ENCODE measurements around the gene LTBP1. TPM values are rescaled to one million over a fixed set of nuclear protein-coding genes. Genes with fewer than 3 reads are reported as not detected.

LTBP1 gene
- total and polyA plus RNA-seq, 4 donors = 5.8 to 57.6 (median 10.2) TPM

DNA sequence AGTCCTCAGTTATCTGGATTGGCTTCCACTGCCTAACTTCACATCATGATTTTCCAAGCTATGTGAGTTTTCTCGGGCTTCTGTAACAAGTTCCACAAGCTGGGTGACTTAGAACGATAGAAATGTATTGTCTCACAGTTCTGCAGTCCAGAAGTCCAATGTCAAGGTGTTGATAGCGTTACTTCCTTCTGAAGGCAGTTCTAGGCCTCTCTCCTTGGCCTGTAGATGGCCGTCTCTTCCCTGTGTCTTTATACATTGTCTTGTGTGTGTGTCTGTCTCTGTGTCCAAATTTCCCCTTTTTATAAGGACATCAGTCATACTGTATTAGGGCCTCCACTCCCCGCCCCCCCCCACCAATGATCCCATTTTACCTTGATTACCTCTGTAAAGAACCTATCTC, 7.5 kb downstream of the LTBP1 start:
- Histone ChIP-seq H3K9me3 (ENCODE audit: control insufficient read depth in 4 of 4, low read length in 3 of 4) (no peaks in the 10 kb centered on the region), H3K27me3 (ENCODE audit: control insufficient read depth in 4 of 4, insufficient read depth in 4 of 4, low read length in 3 of 4) (no peaks in the 10 kb centered on the region), H3K4me3 (ENCODE audit: low read depth in 1 of 3, low read length in 3 of 3) (no peak overlapping the region), H3K27ac (ENCODE audit: low read depth in 1 of 2, low read length in 2 of 2) (no peak overlapping the region), H3K9ac (ENCODE audit: low read depth in 1 of 2, low read length in 2 of 2) (no peak overlapping the region), H3K36me3 (ENCODE audit: control insufficient read depth in 4 of 4, insufficient read depth in 3 of 4, low read depth in 1 of 4, low read length in 3 of 4) (no peaks in the 10 kb centered on the region), H3K4me1 (ENCODE audit: control insufficient read depth in 4 of 4, insufficient read depth in 4 of 4, low read length in 3 of 4) (no peaks in the 10 kb centered on the region)
- WGBS = 90% methylated on average over 5 of the region's 5 CpGs
- no peak for DNase-seq (ENCODE audit: low spot score)
- TF ChIP-seq RXRA (IDR thresholded peaks at IDR 0.05) (no peak), FOXA1 (IDR thresholded peaks at IDR 0.05) (no peak), NR2F2 (IDR thresholded peaks at IDR 0.05) (no peak), GABPA (IDR thresholded peaks at IDR 0.05 in 1 of 2, conservative IDR thresholded peaks at IDR 0.05 in 1 of 2) (no peak), RAD21 (IDR thresholded peaks at IDR 0.05) (no peak), TAF1 (conservative IDR thresholded peaks at IDR 0.05) (no peak), FOXA2 (IDR thresholded peaks at IDR 0.05) (no peak), JUND (IDR thresholded peaks at IDR 0.05) (no peak), YY1 (IDR thresholded peaks at IDR 0.05) (no peak), EGR1 (IDR thresholded peaks at IDR 0.05; ENCODE audit: low read depth in 2 of 2) (no peak), HNF4G (IDR thresholded peaks at IDR 0.05) (no peak)
- TF ChIP-seq, protein P1, sequence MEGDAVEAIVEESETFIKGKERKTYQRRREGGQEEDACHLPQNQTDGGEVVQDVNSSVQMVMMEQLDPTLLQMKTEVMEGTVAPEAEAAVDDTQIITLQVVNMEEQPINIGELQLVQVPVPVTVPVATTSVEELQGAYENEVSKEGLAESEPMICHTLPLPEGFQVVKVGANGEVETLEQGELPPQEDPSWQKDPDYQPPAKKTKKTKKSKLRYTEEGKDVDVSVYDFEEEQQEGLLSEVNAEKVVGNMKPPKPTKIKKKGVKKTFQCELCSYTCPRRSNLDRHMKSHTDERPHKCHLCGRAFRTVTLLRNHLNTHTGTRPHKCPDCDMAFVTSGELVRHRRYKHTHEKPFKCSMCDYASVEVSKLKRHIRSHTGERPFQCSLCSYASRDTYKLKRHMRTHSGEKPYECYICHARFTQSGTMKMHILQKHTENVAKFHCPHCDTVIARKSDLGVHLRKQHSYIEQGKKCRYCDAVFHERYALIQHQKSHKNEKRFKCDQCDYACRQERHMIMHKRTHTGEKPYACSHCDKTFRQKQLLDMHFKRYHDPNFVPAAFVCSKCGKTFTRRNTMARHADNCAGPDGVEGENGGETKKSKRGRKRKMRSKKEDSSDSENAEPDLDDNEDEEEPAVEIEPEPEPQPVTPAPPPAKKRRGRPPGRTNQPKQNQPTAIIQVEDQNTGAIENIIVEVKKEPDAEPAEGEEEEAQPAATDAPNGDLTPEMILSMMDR (IDR thresholded peaks at IDR 0.05; ENCODE audit: low read depth, low read length, missing input control) = no peak
- TF ChIP-seq, protein P2, sequence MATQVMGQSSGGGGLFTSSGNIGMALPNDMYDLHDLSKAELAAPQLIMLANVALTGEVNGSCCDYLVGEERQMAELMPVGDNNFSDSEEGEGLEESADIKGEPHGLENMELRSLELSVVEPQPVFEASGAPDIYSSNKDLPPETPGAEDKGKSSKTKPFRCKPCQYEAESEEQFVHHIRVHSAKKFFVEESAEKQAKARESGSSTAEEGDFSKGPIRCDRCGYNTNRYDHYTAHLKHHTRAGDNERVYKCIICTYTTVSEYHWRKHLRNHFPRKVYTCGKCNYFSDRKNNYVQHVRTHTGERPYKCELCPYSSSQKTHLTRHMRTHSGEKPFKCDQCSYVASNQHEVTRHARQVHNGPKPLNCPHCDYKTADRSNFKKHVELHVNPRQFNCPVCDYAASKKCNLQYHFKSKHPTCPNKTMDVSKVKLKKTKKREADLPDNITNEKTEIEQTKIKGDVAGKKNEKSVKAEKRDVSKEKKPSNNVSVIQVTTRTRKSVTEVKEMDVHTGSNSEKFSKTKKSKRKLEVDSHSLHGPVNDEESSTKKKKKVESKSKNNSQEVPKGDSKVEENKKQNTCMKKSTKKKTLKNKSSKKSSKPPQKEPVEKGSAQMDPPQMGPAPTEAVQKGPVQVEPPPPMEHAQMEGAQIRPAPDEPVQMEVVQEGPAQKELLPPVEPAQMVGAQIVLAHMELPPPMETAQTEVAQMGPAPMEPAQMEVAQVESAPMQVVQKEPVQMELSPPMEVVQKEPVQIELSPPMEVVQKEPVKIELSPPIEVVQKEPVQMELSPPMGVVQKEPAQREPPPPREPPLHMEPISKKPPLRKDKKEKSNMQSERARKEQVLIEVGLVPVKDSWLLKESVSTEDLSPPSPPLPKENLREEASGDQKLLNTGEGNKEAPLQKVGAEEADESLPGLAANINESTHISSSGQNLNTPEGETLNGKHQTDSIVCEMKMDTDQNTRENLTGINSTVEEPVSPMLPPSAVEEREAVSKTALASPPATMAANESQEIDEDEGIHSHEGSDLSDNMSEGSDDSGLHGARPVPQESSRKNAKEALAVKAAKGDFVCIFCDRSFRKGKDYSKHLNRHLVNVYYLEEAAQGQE (IDR thresholded peaks at IDR 0.05) = no peak
- TF ChIP-seq, protein P3, sequence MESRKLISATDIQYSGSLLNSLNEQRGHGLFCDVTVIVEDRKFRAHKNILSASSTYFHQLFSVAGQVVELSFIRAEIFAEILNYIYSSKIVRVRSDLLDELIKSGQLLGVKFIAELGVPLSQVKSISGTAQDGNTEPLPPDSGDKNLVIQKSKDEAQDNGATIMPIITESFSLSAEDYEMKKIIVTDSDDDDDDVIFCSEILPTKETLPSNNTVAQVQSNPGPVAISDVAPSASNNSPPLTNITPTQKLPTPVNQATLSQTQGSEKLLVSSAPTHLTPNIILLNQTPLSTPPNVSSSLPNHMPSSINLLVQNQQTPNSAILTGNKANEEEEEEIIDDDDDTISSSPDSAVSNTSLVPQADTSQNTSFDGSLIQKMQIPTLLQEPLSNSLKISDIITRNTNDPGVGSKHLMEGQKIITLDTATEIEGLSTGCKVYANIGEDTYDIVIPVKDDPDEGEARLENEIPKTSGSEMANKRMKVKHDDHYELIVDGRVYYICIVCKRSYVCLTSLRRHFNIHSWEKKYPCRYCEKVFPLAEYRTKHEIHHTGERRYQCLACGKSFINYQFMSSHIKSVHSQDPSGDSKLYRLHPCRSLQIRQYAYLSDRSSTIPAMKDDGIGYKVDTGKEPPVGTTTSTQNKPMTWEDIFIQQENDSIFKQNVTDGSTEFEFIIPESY (IDR thresholded peaks at IDR 0.05) = no peak

DNA sequence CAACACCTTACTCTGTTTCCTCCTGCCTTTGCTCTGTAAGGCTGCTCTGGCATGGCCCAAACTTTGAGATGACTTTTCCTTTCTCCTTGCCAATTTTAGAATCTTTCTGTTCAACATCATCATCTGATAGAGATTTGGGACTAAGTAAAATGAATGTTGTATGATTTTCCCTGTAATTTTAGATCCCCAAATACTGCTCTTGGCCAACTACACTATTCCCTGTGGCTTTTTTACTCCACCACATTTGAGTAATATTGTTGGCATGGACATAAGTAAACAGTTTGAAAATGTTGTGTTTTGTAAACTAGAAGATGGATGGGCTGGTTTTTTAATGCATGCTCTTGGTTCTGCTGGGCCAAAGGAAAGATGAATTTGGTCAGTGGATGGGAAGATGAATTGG, 12.1 kb downstream of the LTBP1 start:
- Histone ChIP-seq H3K27ac (ENCODE audit: low read depth in 1 of 2, low read length in 2 of 2) (no peak overlapping the region), H3K4me1 (ENCODE audit: control insufficient read depth in 4 of 4, insufficient read depth in 4 of 4, low read length in 3 of 4) (no peaks in the 10 kb centered on the region), H3K4me3 (ENCODE audit: low read depth in 1 of 3, low read length in 3 of 3) (no peak overlapping the region), H3K27me3 (ENCODE audit: control insufficient read depth in 4 of 4, insufficient read depth in 4 of 4, low read length in 3 of 4) (no peaks in the 10 kb centered on the region), H3K9ac (ENCODE audit: low read depth in 1 of 2, low read length in 2 of 2) (no peak overlapping the region), H3K9me3 (ENCODE audit: control insufficient read depth in 4 of 4, low read length in 3 of 4) (no peaks in the 10 kb centered on the region), H3K36me3 (ENCODE audit: control insufficient read depth in 4 of 4, insufficient read depth in 3 of 4, low read depth in 1 of 4, low read length in 3 of 4) (no peaks in the 10 kb centered on the region)
- DNase-seq (ENCODE audit: low spot score) = no peak
- TF ChIP-seq, protein P1 (IDR thresholded peaks at IDR 0.05; ENCODE audit: low read depth, low read length, missing input control) = no peak
- TF ChIP-seq, protein P2 (IDR thresholded peaks at IDR 0.05) = no peak
- TF ChIP-seq, protein P4, sequence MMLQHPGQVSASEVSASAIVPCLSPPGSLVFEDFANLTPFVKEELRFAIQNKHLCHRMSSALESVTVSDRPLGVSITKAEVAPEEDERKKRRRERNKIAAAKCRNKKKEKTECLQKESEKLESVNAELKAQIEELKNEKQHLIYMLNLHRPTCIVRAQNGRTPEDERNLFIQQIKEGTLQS (IDR thresholded peaks at IDR 0.05) = no peak
- TF ChIP-seq TAF1 (conservative IDR thresholded peaks at IDR 0.05) (no peak), FOXA1 (IDR thresholded peaks at IDR 0.05) (no peak), RXRA (IDR thresholded peaks at IDR 0.05) (no peak), FOXA2 (IDR thresholded peaks at IDR 0.05) (no peak), YY1 (IDR thresholded peaks at IDR 0.05) (no peak), NR2F2 (IDR thresholded peaks at IDR 0.05) (no peak), RAD21 (IDR thresholded peaks at IDR 0.05) (no peak)

All from liver (tissue), 9 donors.